Left hindlimb (tissue), 1 donor: ENCODE data around the gene POLR1H.

Experiments used
- DNase-seq: peaks from one replicate; pipeline ENCODE4 v3.0.0-alpha.2; 2018

POLR1H gene

GRCh38 chr6:30062471-30063178 is 1.6 kb downstream of the POLR1H start:
- DNase-seq = no peak

GRCh38 chr6:30063315-30063714 is 2.2 kb downstream of the POLR1H start:
- DNase-seq = no peak

DNA sequence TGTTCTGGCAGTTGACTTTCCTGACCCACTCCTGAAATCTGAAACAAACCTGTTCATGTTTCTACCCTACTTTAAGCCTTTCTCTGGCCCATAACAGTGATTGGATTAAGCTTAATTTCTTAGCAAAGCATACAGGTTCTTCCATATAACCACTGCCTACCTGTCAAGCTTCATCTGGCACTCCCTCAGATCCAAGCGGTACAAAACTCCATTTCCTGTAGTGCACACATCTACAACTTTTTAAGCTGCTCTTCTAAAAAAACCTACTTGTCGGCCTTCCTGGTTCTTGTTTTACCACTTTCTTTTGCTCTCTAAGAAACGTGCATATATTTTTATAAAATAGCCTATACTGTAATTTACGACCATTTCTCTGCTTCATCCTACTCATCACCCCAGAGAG is 5.0 kb downstream of the POLR1H start:
- no peak for DNase-seq

DNA sequence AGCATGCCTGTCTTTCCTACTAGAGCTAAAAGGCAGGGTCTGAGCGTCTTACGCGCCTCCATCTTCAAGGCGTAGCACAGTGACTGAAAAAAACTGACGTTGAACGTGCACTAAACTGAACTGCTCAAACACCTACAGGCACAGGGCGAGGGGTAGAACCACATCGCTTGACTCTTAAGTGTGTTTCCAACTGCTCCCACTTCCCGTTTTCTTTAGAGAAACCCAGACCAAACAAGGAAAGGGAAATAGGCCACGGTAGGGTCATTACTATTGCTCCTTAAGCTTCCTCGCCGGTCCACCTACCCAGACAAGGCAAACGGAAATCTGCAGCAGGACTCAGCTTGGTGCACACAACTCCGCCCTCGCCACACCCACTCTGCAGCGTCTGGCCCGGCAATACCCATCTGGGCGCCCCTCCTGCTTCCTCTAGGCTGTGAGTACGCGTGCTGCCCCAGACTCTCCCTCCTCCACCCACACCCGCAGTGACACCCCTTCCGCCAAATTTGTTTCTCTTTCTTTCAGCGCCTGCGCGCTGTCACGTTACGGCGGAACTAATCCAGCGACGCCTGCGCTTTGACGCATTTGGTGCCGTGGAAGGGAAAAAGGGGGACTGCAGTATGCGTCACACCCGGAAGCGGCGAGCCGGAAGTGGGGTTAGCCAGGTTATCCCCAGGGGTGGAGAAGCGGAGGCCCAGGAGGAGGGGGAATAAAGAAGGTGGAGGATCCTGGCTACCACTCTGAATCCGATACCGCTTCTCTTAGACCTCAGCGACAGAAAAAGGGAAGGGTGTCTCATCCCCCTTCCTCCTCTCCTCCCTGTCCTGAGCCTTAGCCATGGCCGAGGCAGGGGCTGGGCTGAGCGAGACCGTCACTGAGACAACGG is 5.8 kb downstream of the POLR1H start, which contains the start of gene PPP1R11:
TSS of gene PPP1R11 (plus strand) at position 622 of the 883 bp plus-strand sequence. CDS start at position 835, 213 bp downstream.
- peak; percentile 99 for DNase-seq

DNA sequence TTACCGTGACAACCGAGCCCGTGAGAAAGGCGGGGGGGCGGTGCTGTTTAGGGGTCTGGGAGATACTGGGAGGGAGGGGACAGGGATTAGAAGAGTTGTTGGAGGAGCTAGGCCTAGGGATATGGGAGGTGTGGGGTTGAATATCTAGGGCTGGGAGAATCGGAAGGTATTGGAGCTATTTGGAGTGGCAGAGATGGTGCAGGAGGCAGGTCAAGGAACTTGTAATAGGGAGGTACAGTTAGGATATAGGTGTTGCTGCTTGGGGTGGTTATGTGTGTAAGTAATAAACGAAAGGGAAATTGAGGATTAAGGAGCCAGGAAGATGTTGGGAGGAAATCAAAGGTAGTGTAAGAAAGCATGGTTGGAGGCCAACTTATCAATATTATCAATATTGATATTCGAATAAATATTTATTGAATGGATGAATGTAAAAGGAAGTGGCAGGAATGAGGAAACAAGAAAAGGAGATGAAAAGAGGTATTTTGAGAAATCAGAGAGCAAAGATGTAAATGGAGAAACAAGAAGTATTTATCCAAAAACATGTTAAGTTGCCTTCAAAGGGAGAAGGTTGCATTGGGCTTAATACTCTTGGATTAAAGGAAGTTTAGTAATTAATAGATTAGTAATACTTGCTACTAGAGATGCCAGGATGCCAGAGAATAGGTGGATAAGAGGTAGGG is 6.5 kb downstream of the POLR1H start:
- DNase-seq = no peak

- DNase-seq = no peak
Observed at GRCh38 chr6:30071081-30071818, 10.2 kb downstream of the POLR1H start.

GRCh38 chr6:30071858-30072257 is 10.8 kb downstream of the POLR1H start:
- DNase-seq = no peak

DNA sequence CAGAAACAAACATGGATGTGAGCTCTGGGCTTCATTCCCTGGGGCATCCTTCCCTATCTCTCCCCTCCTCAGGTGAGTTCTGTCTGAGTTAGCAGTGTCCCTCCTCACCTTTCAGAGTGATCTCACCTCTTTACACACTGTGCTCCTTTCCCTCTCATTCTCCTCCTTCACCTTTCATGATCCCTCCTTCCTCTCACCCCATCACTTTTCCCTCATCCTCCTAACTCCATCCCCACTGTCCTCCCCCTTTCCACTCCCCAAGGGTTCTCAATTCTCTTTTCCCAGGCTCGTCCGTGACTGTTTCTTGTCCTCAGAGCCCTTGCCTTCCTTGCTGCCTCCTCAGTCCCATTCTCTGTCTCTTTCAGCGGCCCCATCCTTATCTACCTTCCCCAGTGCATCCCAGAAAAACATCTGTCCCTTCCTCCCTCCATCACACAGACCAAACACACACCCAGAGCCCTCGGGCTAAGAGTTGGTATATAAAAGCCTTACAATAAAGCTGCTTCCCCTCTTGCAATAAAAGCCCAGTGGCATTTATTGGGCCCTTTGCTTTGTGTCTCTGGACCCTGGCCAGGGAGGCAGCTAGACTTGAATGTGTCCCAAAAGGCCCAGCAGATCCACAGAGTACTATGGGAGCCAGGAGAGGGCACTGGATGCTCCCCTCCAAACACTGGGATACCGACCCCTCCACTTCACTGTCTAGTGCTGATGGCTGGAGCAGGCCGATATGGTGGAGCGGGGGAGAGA is 12.6 kb downstream of the POLR1H start:
- no peak for DNase-seq

- DNase-seq = no peak
Observed at GRCh38 chr6:30074331-30075093, 13.4 kb downstream of the POLR1H start.

DNA sequence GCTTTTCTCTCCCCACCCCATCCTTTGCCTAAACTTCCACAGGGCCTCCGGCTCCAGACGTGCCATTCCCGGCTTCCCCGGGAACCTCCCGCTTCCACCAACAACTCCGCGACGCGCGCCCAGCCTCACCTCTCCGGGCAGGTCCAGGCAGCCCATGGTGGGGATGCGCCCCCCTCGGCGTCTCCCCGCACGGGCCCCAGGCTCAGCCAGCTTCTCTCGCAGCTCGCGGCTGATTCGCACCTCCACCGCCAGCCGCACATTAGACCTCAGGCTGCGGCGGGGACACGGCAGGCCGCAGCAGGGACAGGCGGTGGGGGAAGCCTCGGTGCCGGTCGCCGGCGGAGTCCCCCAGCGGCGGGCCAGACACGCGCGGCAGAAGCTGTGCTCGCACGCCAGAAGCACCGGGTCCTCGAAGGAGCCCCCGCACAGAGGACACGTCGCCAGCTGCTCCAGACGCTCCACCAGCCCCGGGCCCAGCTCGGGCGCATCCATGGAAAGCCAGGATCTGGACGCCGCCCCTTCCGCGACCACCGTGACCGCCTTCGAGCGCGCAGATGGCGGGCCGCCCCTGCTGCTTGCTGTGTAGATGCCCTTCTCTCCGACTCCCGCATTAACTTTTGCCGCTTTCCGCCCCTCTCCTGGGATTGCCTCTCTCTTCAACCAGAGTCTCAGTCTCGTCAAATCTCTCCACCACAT is 14.2 kb downstream of the POLR1H start, which contains the start of gene RNF39:
TSS of gene RNF39 (minus strand) at position 676 of the 696 bp plus-strand sequence. CDS start at position 492, 184 bp downstream.
- no peak for DNase-seq

- no peak for DNase-seq
Observed at GRCh38 chr6:30075790-30076732, 15.0 kb downstream of the POLR1H start.

- DNase-seq = no peak
Observed at GRCh38 chr6:30077218-30077617, 16.2 kb downstream of the POLR1H start.

DNA sequence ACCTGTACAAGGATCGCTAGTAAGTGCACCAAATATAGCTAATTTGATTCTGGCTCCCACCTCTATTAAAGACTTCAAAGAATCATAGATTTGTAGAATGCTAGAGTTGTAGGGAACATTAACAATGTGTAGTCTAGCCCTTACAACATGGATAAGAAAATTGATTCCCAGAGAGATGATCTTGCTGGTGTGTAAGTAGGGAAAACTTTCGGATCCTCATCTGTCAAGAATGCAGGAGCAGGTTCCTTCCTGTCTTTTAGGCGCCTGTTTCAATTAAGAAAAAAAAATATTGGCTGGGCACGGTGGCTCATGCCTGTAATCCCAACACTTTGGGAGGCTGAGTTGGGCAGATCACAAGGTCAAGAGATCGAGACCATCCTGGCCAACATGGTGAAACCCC is 26.8 kb downstream of the POLR1H start:
- no peak for DNase-seq

DNA sequence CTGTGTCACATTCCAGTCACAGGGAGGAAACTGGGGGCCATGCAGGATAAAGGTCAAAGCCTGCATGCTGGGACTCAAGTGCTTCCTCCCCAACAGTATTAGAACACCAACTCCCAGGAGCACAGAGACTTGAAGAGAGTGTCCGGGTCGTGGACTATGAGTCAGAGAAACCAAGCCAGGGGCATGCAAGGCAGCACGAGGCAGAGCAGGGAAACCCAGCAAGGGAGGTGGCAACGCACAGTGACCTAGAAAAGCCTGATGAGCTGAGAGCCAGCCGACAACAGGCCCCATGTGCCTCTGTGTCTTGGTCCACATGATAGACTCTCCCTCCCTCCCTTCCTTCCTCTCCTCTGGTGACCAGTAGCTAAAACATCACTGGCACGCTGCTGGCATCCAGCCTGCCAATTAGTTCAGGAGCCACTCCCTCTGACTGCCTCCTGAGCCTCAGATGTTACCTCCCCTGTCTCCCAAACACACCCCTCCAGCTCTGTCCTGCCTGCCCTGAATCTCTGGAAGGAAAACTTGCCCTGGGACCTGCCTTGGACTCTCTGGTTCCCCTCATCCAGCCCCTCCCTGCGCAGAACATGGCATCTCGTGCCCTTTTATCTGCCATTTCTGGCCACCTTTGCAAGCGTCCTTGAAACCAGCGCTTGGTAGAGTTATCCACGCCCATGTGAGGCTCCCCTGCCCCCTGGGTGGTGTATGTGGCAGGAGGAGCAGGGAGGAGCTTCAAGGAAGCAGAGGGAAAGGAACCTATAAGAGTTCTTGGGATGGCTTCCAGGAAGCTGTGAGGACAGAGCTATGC is 30.7 kb downstream of the POLR1H start:
- no peak for DNase-seq

- no peak for DNase-seq
Observed at GRCh38 chr6:30092852-30093543, 31.9 kb downstream of the POLR1H start.

- no peak for DNase-seq
Observed at GRCh38 chr6:30093951-30094661, 33.0 kb downstream of the POLR1H start.

GRCh38 chr6:30096829-30097228 is 35.8 kb downstream of the POLR1H start:
- no peak for DNase-seq
